Thymus (tissue), 14 donors: Measurements from ENCODE around the gene MRAP2. TPM values are rescaled to one million over a fixed set of nuclear protein-coding genes. Genes with fewer than 3 reads are reported as not detected.

Experiments used
- DNase-seq, 9 donors: peaks; one replicate each; pipeline ENCODE4 v3.0.0-alpha.2; 2013; ENCODE audit warnings: low spot score in 9 of 9, low read depth in 6 of 9, missing footprints in 1 of 9
- H3K27ac ChIP-seq, 2 donors: one replicate each; pipeline ENCODE4 v1.5.1; 2013; ENCODE audit warnings: control low read depth in 1 of 2, low read depth in 1 of 2, low read length in 1 of 2, mild to moderate bottlenecking in 1 of 2, moderate library complexity in 1 of 2
- H3K27me3 ChIP-seq, 2 donors: one replicate each; pipeline ENCODE4 v1.5.1; 2013; ENCODE audit warnings: low read length in 1 of 2; ENCODE audit not compliant: control insufficient read depth in 2 of 2, insufficient read depth in 1 of 2
- H3K36me3 ChIP-seq, 2 donors: one replicate each; pipeline ENCODE4 v1.5.1; 2013; ENCODE audit warnings: low read length in 1 of 2, mild to moderate bottlenecking in 1 of 2, moderate library complexity in 1 of 2; ENCODE audit not compliant: control insufficient read depth in 2 of 2, insufficient read depth in 2 of 2
- H3K4me1 ChIP-seq, 2 donors: one replicate each; pipeline ENCODE4 v1.5.1; 2013; ENCODE audit warnings: low read length in 2 of 2; ENCODE audit not compliant: control insufficient read depth in 2 of 2, insufficient read depth in 2 of 2
- H3K4me3 ChIP-seq, 2 donors: one replicate each; pipeline ENCODE4 v1.5.1; 2013; ENCODE audit warnings: low read length in 2 of 2, control low read depth in 1 of 2, mild to moderate bottlenecking in 1 of 2
- H3K9me3 ChIP-seq, 2 donors: one replicate each; pipeline ENCODE4 v1.5.1; 2013; ENCODE audit warnings: low read length in 1 of 2, mild to moderate bottlenecking in 1 of 2; ENCODE audit not compliant: control insufficient read depth in 2 of 2, insufficient read depth in 1 of 2
- WGBS: extraction: QIAGEN DNeasy Blood & Tissue Kit; methylation state at CpG from one replicate; pipeline ENCODE4 v1.1.7; 2013; 5-methylcytosine and 5-hydroxymethylcytosine counted together
- long read RNA-seq, 10 donors: transcript quantifications; one replicate each; lab custom pipeline, GENCODE V29; 2026
- polyA plus RNA-seq: library from polyadenylated mRNA; stranded (reverse); fragments of 200-250 nt; gene quantifications from one replicate; pipeline ENCODE4 v1.2.3, GENCODE V29; 2013
- total RNA-seq: library from RNA; stranded (reverse); fragments of 120-200 nt; gene quantifications from one replicate; pipeline ENCODE4 v1.2.4, GENCODE V29; 2013
- donor health status: healthy.

Gene MRAP2, protein sequence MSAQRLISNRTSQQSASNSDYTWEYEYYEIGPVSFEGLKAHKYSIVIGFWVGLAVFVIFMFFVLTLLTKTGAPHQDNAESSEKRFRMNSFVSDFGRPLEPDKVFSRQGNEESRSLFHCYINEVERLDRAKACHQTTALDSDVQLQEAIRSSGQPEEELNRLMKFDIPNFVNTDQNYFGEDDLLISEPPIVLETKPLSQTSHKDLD
- 1.6 TPM for total RNA-seq
- polyA plus RNA-seq: 1.3 TPM
- long read RNA-seq, donor 1: 0 reads
- long read RNA-seq, donor 2: 0 reads
- long read RNA-seq, donor 3, partial matches to known transcripts: 0 of 1 reads
- long read RNA-seq, donor 3, other reads (novel, unspliced or antisense): 0 of 1 reads
- long read RNA-seq, donor 4: 0 reads
- long read RNA-seq, donor 5, partial matches to known transcripts: 0 of 1 reads
- long read RNA-seq, donor 5, other reads (novel, unspliced or antisense): 0 of 1 reads
- long read RNA-seq, donor 6: 0 reads
- long read RNA-seq, donor 7: 0 reads
- long read RNA-seq, donor 8: 0 reads
- long read RNA-seq, donor 9: 0 reads
- long read RNA-seq, donor 10: 0 reads

DNA sequence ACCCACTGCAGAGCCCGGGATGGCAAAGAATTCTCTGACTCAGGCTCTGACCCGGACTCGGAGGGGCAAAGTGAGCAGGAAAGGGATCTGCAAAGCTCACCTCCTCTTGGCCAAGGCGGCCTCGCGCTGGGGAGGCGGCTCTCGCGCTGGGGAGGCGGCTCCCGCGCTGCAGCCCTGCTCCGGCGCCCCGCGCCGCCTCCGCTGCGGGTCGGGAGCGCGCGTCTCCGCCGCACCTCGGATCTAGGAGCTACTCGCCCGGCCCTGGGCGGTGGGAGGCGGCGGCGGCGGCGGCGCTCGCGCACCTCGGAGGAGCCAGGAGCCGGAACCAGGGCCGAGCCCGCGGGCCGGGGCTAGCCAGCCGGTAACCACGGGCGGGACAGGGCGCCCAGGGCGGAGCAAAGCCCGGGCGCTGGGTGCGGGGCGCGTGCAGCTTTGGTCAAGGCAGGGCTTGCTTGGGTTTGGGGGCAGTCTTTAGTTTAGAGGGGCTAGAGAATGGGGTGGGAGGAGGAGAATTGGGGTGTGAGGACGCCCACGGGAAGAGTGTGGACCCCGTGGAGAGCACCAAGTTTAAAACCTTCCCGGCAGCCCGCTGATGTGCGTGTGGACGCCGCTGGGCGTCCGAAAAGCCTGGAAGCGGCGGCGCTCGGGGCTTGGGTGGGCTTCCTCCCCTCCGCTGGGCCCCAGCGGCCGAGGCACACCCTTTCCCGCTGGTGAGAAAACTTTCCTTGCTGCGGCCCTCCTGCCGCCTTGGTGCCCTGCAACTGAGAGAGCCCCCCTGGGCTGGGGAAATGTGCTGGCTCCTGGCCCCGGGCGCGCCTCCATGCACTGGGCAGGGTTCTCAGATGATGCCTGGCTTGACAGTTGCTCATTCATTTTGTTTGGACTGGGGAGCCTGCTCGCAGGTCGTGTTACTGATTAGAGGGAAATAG, at the start of gene MRAP2:
Gene MRAP2, plus strand, starts transcription at position 250 of the 929 bp plus-strand sequence. CDS start 21,547 bp downstream, outside the sequence.
- H3K4me3 ChIP-seq: peak within 1 kb of the TSS in 1 of 2 donors; percentile 21
- H3K9me3 ChIP-seq: no peaks in the 10 kb centered on the region
- no peaks in the 10 kb centered on the region for H3K36me3 ChIP-seq
- peaks cover 12 to 33% of the 10 kb centered on the region in 2 donors for H3K27me3 ChIP-seq
- WGBS: 2% methylated on average over 78 of the region's 78 CpGs
- DNase-seq: no peak
- H3K4me1 ChIP-seq: no peaks in the 10 kb centered on the region
- H3K27ac ChIP-seq: peak within 1 kb of the TSS in 1 of 2 donors; percentile 31

- Histone ChIP-seq H3K4me1 (no peaks in the 10 kb centered on the region), H3K9me3 (no peaks in the 10 kb centered on the region), H3K36me3 (no peaks in the 10 kb centered on the region), H3K27me3 (no peaks in the 10 kb centered on the region), H3K4me3 (no peak overlapping the region), H3K27ac (no peak overlapping the region)
- DNase-seq: no peak
- WGBS: 54% methylated on average over 1 of the region's 1 CpG
These were observed 49.2 kb upstream of the MRAP2 start for GRCh38 chr6:83984411-83984810.

DNA sequence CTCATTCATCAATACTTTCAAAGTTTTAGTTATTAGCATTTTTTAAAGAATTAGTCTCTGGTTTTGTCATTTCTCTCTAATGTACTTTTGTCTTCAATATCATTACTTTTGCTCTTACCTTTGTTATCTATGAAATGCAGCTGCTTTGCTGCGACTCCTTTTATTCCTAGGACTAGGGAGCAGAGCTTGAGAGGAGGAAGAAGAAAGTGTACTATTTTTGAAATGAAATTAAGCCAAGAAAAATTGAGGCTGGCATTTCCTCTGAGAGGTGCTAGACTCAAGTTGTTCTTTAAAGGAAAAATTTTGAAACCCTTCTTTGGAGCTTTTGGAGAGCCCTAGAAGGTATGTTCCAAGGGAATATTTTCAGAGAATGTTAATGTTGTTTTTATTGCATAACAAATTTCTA, 48.3 kb upstream of the MRAP2 start:
- H3K36me3 ChIP-seq: no peaks in the 10 kb centered on the region
- H3K27me3 ChIP-seq: no peaks in the 10 kb centered on the region
- no peaks in the 10 kb centered on the region for H3K9me3 ChIP-seq
- 90% methylated on average over 1 of the region's 1 CpG for WGBS
- H3K4me1 ChIP-seq: no peaks in the 10 kb centered on the region
- H3K4me3 ChIP-seq: no peak overlapping the region
- DNase-seq: no peak
- H3K27ac ChIP-seq: no peak overlapping the region

DNA sequence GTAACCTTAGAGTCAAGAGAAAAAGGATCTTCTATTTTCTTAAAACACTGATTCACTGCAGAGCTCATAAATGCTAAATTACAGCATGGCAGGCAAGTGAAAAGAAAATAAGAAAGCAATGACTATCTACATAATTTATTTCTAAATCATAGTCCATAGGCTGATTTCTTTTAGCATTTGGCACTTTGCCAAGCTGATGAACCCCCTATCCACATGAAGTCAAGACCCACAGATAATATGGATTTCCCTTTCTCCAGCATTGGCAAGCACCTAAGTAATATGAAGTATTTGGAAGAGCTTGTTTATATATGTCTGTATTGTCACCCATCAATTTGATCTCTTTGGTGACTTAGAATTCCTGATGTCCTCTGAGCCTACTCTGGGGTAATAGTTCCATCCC, 47.9 kb upstream of the MRAP2 start:
- Histone ChIP-seq H3K27ac (no peak overlapping the region), H3K4me3 (no peak overlapping the region), H3K27me3 (no peaks in the 10 kb centered on the region), H3K36me3 (no peaks in the 10 kb centered on the region), H3K4me1 (no peaks in the 10 kb centered on the region), H3K9me3 (no peaks in the 10 kb centered on the region)
- no peak for DNase-seq

- H3K36me3 ChIP-seq: no peaks in the 10 kb centered on the region
- DNase-seq: no peak
- H3K4me1 ChIP-seq: no peaks in the 10 kb centered on the region
- H3K9me3 ChIP-seq: no peaks in the 10 kb centered on the region
- no peak overlapping the region for H3K4me3 ChIP-seq
- no peaks in the 10 kb centered on the region for H3K27me3 ChIP-seq
- H3K27ac ChIP-seq: no peak overlapping the region
These were observed 35.5 kb upstream of the MRAP2 start for GRCh38 chr6:83998021-83998584.

GRCh38 chr6:84001119-84001518, 32.5 kb upstream of the MRAP2 start:
- Histone ChIP-seq H3K36me3 (no peaks in the 10 kb centered on the region), H3K9me3 (no peaks in the 10 kb centered on the region), H3K4me3 (no peak overlapping the region), H3K27me3 (no peaks in the 10 kb centered on the region), H3K4me1 (no peaks in the 10 kb centered on the region), H3K27ac (no peak overlapping the region)
- no peak for DNase-seq
- 96% methylated on average over 3 of the region's 3 CpGs for WGBS

GRCh38 chr6:84002226-84002625, 31.3 kb upstream of the MRAP2 start:
- no peak for DNase-seq
- Histone ChIP-seq H3K36me3 (no peaks in the 10 kb centered on the region), H3K27ac (no peak overlapping the region), H3K27me3 (no peaks in the 10 kb centered on the region), H3K4me1 (no peaks in the 10 kb centered on the region), H3K9me3 (no peaks in the 10 kb centered on the region), H3K4me3 (no peak overlapping the region)
- WGBS: 81% methylated on average over 2 of the region's 2 CpGs

DNA sequence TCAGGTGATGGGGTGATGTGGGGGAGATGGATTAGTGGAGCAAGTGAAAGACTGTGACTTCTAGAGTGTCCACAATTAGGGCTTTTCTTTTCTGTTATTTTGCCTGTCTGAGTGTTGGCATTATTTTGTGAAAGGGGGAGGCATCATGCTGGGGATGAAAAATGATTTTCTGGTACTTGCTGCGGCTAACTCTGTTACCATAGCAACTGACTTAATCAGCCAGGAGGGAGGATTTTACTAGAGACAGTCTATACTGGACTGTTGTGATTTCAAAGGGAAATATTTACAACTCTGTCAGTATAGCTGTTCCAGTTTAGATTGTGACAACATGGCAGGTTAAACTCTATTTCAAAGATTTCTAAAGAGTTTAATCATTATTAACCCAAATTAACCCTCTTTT, 30.4 kb upstream of the MRAP2 start:
- DNase-seq: no peak
- 92% methylated on average over 1 of the region's 1 CpG for WGBS

DNA sequence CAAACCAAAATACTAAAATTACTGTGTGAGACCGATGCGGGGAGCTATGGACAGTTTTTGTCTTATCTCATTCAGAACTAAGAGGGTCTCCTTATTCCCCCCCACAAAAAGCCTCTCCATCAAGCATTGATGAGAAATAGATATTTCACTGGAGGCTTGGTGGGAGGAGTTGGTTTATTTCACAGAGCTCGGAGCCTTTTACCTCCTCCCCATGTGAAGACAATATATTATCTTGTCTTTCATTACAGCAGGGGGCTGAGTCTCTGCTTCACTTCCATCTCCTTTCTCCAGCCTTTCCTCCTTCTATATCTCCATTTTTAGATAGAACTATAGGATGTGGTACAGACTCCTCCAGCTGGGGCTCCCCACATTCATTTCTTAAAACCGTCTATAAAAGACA, 29.9 kb upstream of the MRAP2 start:
- H3K27me3 ChIP-seq: no peaks in the 10 kb centered on the region
- no peak for DNase-seq
- H3K4me3 ChIP-seq: no peak overlapping the region
- H3K27ac ChIP-seq: no peak overlapping the region
- H3K9me3 ChIP-seq: no peaks in the 10 kb centered on the region
- WGBS: 94% methylated on average over 4 of the region's 4 CpGs
- H3K4me1 ChIP-seq: no peaks in the 10 kb centered on the region
- H3K36me3 ChIP-seq: no peaks in the 10 kb centered on the region

More for the DNA sequence above, 30.4 kb upstream of the MRAP2 start:
- H3K4me1 ChIP-seq: no peaks in the 10 kb centered on the region
- H3K36me3 ChIP-seq: no peaks in the 10 kb centered on the region
- no peaks in the 10 kb centered on the region for H3K9me3 ChIP-seq
- no peak overlapping the region for H3K4me3 ChIP-seq
- H3K27ac ChIP-seq: no peak overlapping the region
- H3K27me3 ChIP-seq: no peaks in the 10 kb centered on the region
